Calu3 (cell line): Measurements from ENCODE around the gene MAP4K2. TPM values are rescaled to one million over a fixed set of nuclear protein-coding genes. Genes with fewer than 3 reads are reported as not detected.

Experiments used
- BruUV-seq: library from RNA; stranded (reverse); fragments of 400-500 nt; replicated peaks from 2 replicates; lab custom pipeline; 2021; lab: Mats Ljungman, UMichigan
- CTCF ChIA-PET: fragments of 300-600 bp; sonication (Branson Sonifier 250); formaldehyde crosslinking; loops from one replicate; lab custom pipeline; 2022; ENCODE audit warnings: antibody characterized with exemption; lab: Charles Lee
- DNase-seq: peaks from one replicate; pipeline ENCODE4 v3.0.0; 2022
- H3K27ac Mint-ChIP-seq: one replicate; pipeline ENCODE4 v1.8.0; 2022; ENCODE audit warnings: mixed read lengths; ENCODE audit not compliant: unreplicated experiment
- H3K27me3 Mint-ChIP-seq: one replicate; pipeline ENCODE4 v1.8.0; 2022; ENCODE audit warnings: mixed read lengths; ENCODE audit not compliant: unreplicated experiment
- H3K36me3 Mint-ChIP-seq: one replicate; pipeline ENCODE4 v1.8.0; 2022; ENCODE audit warnings: mild to moderate bottlenecking, moderate library complexity, mixed read lengths; ENCODE audit not compliant: insufficient read depth, unreplicated experiment
- H3K4me1 Mint-ChIP-seq: one replicate; pipeline ENCODE4 v1.8.0; 2022; ENCODE audit warnings: mild to moderate bottlenecking, low read depth, mixed read lengths; ENCODE audit not compliant: unreplicated experiment
- H3K4me3 Mint-ChIP-seq: one replicate; pipeline ENCODE4 v1.8.0; 2022; ENCODE audit warnings: mild to moderate bottlenecking, low read depth, moderate library complexity, mixed read lengths; ENCODE audit not compliant: unreplicated experiment
- H3K9me3 Mint-ChIP-seq: one replicate; pipeline ENCODE4 v1.8.0; 2022; ENCODE audit warnings: low read depth, mixed read lengths; ENCODE audit not compliant: unreplicated experiment
- intact Hi-C: fragments of 100-400 bp; cut with micrococcal nuclease; formaldehyde crosslinking; loops from one replicate; pipeline ENCODE4 v1.10.0; 2022; ENCODE audit not compliant: unreplicated experiment
- total RNA-seq: library from RNA; stranded (reverse); gene quantifications from 2 replicates; pipeline ENCODE4 v1.2.3, GENCODE V29; 2022
- TF ChIP-seq, protein P1 (sequence below): fragments of 200-600 bp; IDR thresholded peaks from one replicate; pipeline ENCODE4 v1.8.0; 2022; ENCODE audit warnings: antibody characterized with exemption; ENCODE audit not compliant: unreplicated experiment

Gene MAP4K2
- total RNA-seq, 1 experiment from 2014 or later: 17.4 TPM

DNA sequence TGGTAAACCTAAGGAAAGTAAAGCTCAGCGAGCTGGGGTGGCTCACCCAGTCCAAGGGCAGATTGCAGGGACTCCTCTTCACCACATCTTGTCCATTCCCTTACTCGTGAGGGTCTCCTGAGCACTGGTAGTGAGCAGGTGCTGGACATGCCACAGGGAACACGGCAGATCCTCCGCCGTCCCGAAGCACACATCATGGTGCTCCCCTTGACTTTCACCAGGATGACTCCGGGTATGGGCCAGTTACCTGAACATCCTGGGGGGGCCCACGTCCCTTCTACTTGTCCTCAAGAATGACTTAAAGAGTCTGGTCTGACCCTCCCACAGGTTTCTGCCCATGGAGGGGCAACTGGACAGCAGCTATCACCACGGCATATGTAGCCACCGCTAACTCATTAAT is 16.7 kb downstream of the MAP4K2 start:
- H3K36me3 Mint-ChIP-seq: no peaks in the 10 kb centered on the region
- no peak for DNase-seq
- TF ChIP-seq, protein P1, sequence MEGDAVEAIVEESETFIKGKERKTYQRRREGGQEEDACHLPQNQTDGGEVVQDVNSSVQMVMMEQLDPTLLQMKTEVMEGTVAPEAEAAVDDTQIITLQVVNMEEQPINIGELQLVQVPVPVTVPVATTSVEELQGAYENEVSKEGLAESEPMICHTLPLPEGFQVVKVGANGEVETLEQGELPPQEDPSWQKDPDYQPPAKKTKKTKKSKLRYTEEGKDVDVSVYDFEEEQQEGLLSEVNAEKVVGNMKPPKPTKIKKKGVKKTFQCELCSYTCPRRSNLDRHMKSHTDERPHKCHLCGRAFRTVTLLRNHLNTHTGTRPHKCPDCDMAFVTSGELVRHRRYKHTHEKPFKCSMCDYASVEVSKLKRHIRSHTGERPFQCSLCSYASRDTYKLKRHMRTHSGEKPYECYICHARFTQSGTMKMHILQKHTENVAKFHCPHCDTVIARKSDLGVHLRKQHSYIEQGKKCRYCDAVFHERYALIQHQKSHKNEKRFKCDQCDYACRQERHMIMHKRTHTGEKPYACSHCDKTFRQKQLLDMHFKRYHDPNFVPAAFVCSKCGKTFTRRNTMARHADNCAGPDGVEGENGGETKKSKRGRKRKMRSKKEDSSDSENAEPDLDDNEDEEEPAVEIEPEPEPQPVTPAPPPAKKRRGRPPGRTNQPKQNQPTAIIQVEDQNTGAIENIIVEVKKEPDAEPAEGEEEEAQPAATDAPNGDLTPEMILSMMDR: no peak
- no peak overlapping the region for H3K4me3 Mint-ChIP-seq
- no peak overlapping the region for H3K27ac Mint-ChIP-seq
- no peaks in the 10 kb centered on the region for H3K27me3 Mint-ChIP-seq
- intact Hi-C loops: loop anchor here (5.0 kb wide), 1 partner anchor 331 kb away; the partner anchor contains the start of gene ZNHIT2
- no TSS peak for BruUV-seq
- CTCF ChIA-PET: no interaction called here
- no peaks in the 10 kb centered on the region for H3K9me3 Mint-ChIP-seq
- no peaks in the 10 kb centered on the region for H3K4me1 Mint-ChIP-seq

DNA sequence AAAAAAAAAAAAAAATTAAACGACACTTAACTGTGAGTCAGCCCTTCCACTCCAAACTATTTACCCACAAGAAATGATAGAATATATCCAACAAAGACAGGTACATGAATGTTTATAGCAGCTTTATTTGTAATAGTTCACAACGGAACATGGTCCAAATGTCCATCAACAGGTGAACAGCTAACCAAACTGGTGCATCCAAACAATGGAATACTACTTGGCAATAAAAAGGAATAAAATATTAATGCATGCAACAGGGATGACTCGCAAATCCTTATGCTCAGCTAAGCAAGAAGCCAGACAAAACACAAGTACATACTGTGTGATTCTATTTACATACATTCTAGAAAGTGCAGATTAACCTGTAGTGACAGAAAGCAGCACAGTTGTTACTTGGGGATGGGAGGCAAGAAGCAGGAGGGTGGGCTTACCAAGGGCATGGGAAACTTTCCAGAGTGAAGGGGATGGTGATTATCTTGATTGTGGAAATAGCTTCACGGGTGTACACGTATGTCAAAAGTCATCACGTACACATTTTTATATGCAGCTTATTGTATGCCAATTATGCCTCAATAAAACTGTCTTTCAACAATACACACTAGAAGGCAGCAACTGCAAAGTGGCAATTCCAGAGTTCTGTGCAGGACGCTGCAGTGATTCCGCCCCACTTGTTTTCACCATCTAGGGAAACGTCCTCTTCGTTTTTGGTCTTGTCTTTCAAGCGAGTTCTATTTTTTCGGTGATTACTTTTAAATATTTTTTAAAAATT is 18.0 kb downstream of the MAP4K2 start:
- Mint-ChIP-seq H3K4me3 (no peak overlapping the region), H3K9me3 (no peaks in the 10 kb centered on the region), H3K36me3 (peaks cover 4% of the 10 kb centered on the region), H3K27me3 (no peaks in the 10 kb centered on the region), H3K4me1 (no peaks in the 10 kb centered on the region), H3K27ac (no peak overlapping the region)
- CTCF ChIA-PET: interaction anchor here (0.7 kb wide), 1 partner anchor 423 kb away, joined by 5 read pairs; no protein-coding TSS in a partner anchor
- BruUV-seq: no TSS peak
- no peak for DNase-seq
- TF ChIP-seq, protein P1: no peak
- intact Hi-C loops: loop anchor here (5.0 kb wide), 1 partner anchor 332 kb away; the partner anchor contains the start of gene ZNHIT2

DNA sequence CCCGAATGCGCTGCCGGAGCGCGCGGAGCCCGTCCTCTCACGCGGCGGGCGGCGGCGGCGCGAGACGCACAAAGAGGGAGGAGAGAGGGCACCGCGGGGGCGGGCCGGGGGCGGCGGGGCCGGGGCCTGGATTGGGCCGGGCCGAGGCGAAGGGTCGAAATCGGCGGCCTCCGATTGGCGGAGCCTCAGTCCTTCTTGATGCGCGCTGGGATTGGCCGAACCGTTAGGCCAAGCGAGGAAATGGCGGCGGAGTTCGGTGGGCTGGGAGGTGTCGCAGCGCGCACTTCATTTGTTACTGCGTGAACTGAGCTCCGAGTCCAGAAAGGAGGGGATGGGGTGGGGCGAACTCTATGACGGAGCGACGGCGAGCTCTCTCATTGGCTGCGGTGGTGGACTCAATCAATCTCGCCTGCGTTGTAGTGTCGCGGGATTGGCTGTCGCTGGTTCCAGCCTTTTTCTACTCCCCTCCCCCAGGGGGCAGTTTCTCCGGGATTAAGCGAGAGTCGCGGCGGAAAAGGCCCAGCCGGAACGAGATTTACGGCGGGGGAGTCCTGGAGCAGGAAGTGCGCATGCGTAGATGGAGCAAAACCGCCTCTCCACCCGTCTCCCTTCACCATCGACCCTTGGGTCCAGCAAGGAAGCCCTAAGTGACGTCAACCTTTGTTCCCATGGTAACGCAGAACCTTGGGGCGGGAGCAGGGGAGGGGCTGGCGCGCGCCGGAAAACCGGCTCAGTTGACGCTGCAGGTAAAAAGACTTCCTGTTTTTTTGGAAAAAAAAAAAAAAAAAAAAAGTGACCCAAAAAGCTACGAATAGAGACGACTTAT is 24.3 kb downstream of the MAP4K2 start, which contains the start of gene SF1:
TSS of gene SF1 (minus strand) at position 70 of the 826 bp plus-strand sequence. CDS start 150 bp downstream, outside the sequence.
- Mint-ChIP-seq H3K27ac (peak within 1 kb of the TSS; percentile 96), H3K9me3 (no peaks in the 10 kb centered on the region), H3K4me1 (peaks cover 28% of the 10 kb centered on the region), H3K27me3 (no peaks in the 10 kb centered on the region), H3K4me3 (peak within 1 kb of the TSS; percentile 90), H3K36me3 (peaks cover 63% of the 10 kb centered on the region)
- DNase-seq: peak; percentile 99
- BruUV-seq: no TSS peak
- CTCF ChIA-PET: interaction anchor here (0.6 to 1.1 kb wide), 8 partner anchors 9 to 547 kb away, joined by 3 to 7 read pairs (median 4); partner anchors contain the start of genes MEN1 and TM7SF2
- TF ChIP-seq, protein P1: no peak
- intact Hi-C loops: no loop called here

DNA sequence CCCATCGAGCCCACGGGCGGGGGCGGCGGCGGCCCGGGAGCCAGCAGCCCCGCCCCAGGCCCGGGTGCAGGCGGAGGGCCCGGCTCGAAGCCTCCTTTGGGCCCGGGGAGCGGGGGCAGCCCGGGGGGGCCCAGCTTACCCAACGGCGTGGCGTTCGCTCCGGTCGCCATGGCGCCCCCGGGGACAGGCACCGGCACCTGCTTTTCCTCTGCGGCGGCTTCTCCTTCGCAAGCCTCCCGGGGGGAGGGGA is 24.9 kb downstream of the MAP4K2 start:
- no TSS peak for BruUV-seq
- intact Hi-C loops: no loop called here
- peaks cover 33% of the 10 kb centered on the region for H3K4me1 Mint-ChIP-seq
- H3K36me3 Mint-ChIP-seq: peaks cover 68% of the 10 kb centered on the region
- H3K4me3 Mint-ChIP-seq: peak overlapping the region; percentile 90
- no peaks in the 10 kb centered on the region for H3K9me3 Mint-ChIP-seq
- no peak for DNase-seq
- CTCF ChIA-PET: interaction anchor here (0.9 to 1.1 kb wide), 6 partner anchors 10 to 332 kb away, joined by 3 to 7 read pairs (median 4); partner anchors contain the start of gene MEN1
- peak overlapping the region; percentile 96 for H3K27ac Mint-ChIP-seq
- TF ChIP-seq, protein P1: no peak
- H3K27me3 Mint-ChIP-seq: no peaks in the 10 kb centered on the region
